GM23338 (cell line): ENCODE data around the gene SREK1. TPM values are rescaled to one million over a fixed set of nuclear protein-coding genes. Genes with fewer than 3 reads are reported as not detected.

Experiments
- ATAC-seq: fragments of 200-7000 bp; cut with Tn5 transposase; 3 replicates; pipeline ENCODE4 v1.9.1; 2020
- DNase-seq: peaks from one replicate; pipeline ENCODE4 v3.0.0-alpha.2; 2015; ENCODE audit warnings: low spot score
- H2AFZ ChIP-seq: fragments of 200-600 bp; sonication (generic); 2 replicates; pipeline ENCODE4 v1.8.0; 2016; ENCODE audit warnings: antibody characterized with exemption, mild to moderate bottlenecking, moderate library complexity
- H3F3A ChIP-seq: fragments of 200-600 bp; sonication (generic); replicated peaks from 2 replicates; pipeline ENCODE4 v1.8.0; 2017; ENCODE audit warnings: antibody characterized with exemption, mixed run types, low read depth
- H3K27ac ChIP-seq: fragments of 200-600 bp; sonication (generic); 2 replicates; pipeline ENCODE4 v1.6.1; 2016; ENCODE audit warnings: low read depth
- H3K27me3 ChIP-seq: fragments of 200-600 bp; sonication (generic); 2 replicates; pipeline ENCODE4 v1.8.0; 2016; ENCODE audit warnings: mild to moderate bottlenecking, mixed run types, moderate library complexity; ENCODE audit not compliant: insufficient read depth
- H3K36me3 ChIP-seq: fragments of 200-600 bp; sonication (generic); 2 replicates; pipeline ENCODE4 v1.8.0; 2016; ENCODE audit warnings: mild to moderate bottlenecking; ENCODE audit not compliant: insufficient read depth
- H3K4me1 ChIP-seq: fragments of 200-600 bp; sonication (generic); 2 replicates; pipeline ENCODE4 v1.8.0; 2016; ENCODE audit warnings: mild to moderate bottlenecking, moderate library complexity; ENCODE audit not compliant: insufficient read depth
- H3K4me2 ChIP-seq: fragments of 200-600 bp; sonication (generic); 2 replicates; pipeline ENCODE4 v1.7.1; 2017; ENCODE audit warnings: mixed run types
- H3K4me3 ChIP-seq: fragments of 200-600 bp; sonication (generic); 2 replicates; pipeline ENCODE4 v1.6.1; 2016; ENCODE audit warnings: mixed run types
- H3K79me2 ChIP-seq: fragments of 200-600 bp; sonication (generic); replicated peaks from 2 replicates; pipeline ENCODE4 v1.8.0; 2017; ENCODE audit warnings: mild to moderate bottlenecking; ENCODE audit not compliant: insufficient read depth
- H3K9me2 ChIP-seq: fragments of 200-600 bp; sonication (generic); 2 replicates; pipeline ENCODE4 v1.8.0; 2017; ENCODE audit not compliant: insufficient read depth
- H4K20me1 ChIP-seq: fragments of 200-600 bp; sonication (generic); replicated peaks from 2 replicates; pipeline ENCODE4 v1.8.0; 2017; ENCODE audit warnings: mild to moderate bottlenecking; ENCODE audit not compliant: insufficient read depth
- H3K27ac Mint-ChIP-seq: 2 replicates; pipeline ENCODE4 v1.8.0; 2020; ENCODE audit warnings: inconsistent platforms, mild to moderate bottlenecking, moderate library complexity, mixed read lengths
- H3K27me3 Mint-ChIP-seq: 3 replicates; pipeline ENCODE4 v1.8.0; 2022; ENCODE audit warnings: low read depth, mild to moderate bottlenecking, moderate library complexity, mixed read lengths, inconsistent platforms; ENCODE audit not compliant: insufficient read depth, poor library complexity
- H3K36me3 Mint-ChIP-seq: 3 replicates; pipeline ENCODE4 v1.8.0; 2021; ENCODE audit warnings: low read depth, mild to moderate bottlenecking, inconsistent platforms, moderate library complexity, mixed read lengths
- H3K4me1 Mint-ChIP-seq: 3 replicates; pipeline ENCODE4 v1.8.0; 2020; ENCODE audit warnings: mild to moderate bottlenecking, inconsistent platforms, mixed read lengths
- H3K4me3 Mint-ChIP-seq: 3 replicates; pipeline ENCODE4 v1.8.0; 2021; ENCODE audit warnings: moderate library complexity, mild to moderate bottlenecking, inconsistent platforms, mixed read lengths
- H3K9me3 Mint-ChIP-seq: 3 replicates; pipeline ENCODE4 v1.8.0; 2020; ENCODE audit warnings: moderate library complexity, mild to moderate bottlenecking, inconsistent platforms, mixed read lengths
- CREB1 ChIP-seq: fragments of 250-450 bp; sonication (Bioruptor Pico); IDR thresholded peaks from 2 replicates; pipeline ENCODE4 v1.5.0; 2020; ENCODE audit warnings: low read depth, mild to moderate bottlenecking, moderate library complexity
- CTCF ChIP-seq, 2 experiments: fragments of 200-600 bp in 1 of 2; sonication (generic) in 1 of 2; conservative IDR thresholded peaks; 2 replicates each; pipeline versions ENCODE4 v1.5.1 to v1.6.1; 2016 to 2017; ENCODE audit warnings: antibody characterized with exemption in 2 of 2, low read depth in 2 of 2, mild to moderate bottlenecking in 2 of 2, moderate library complexity in 1 of 2
- ETS1 ChIP-seq: IDR thresholded peaks from 2 replicates; pipeline ENCODE4 v1.6.1; 2016; ENCODE audit warnings: antibody characterized with exemption
- EZH2 ChIP-seq: fragments of 200-600 bp; sonication (generic); IDR thresholded peaks from one replicate; pipeline ENCODE4 v1.8.0; 2017; ENCODE audit warnings: antibody characterized with exemption, mild to moderate bottlenecking, low read depth; ENCODE audit not compliant: unreplicated experiment
- EZH2phosphoT487 ChIP-seq: fragments of 200-600 bp; sonication (generic); IDR thresholded peaks from one replicate; pipeline ENCODE4 v1.8.1; 2018; ENCODE audit warnings: antibody characterized with exemption; ENCODE audit not compliant: unreplicated experiment
- JUNB ChIP-seq: IDR thresholded peaks from one replicate; pipeline ENCODE4 v1.6.1; 2016; ENCODE audit warnings: antibody characterized with exemption; ENCODE audit not compliant: unreplicated experiment
- NANOG ChIP-seq: IDR thresholded peaks from 2 replicates; pipeline ENCODE4 v1.6.1; 2016; ENCODE audit warnings: antibody characterized with exemption, borderline replicate concordance
- POLR2AphosphoS5 ChIP-seq: IDR thresholded peaks from 2 replicates; pipeline ENCODE4 v1.6.1; 2016; ENCODE audit warnings: antibody characterized with exemption, low read depth
- STAT1 ChIP-seq: IDR thresholded peaks from one replicate; pipeline ENCODE4 v1.6.1; 2016; ENCODE audit warnings: antibody characterized with exemption; ENCODE audit not compliant: unreplicated experiment
- ZNF114 ChIP-seq: fragments of 250-450 bp; sonication (Bioruptor Pico); IDR thresholded peaks from 2 replicates; pipeline ENCODE4 v1.5.0; 2020; ENCODE audit warnings: mild to moderate bottlenecking, moderate library complexity
- ZNF331 ChIP-seq: fragments of 250-450 bp; sonication (Bioruptor Pico); IDR thresholded peaks from 2 replicates; pipeline ENCODE4 v1.5.0; 2020; ENCODE audit warnings: low read depth, mild to moderate bottlenecking, moderate library complexity
- ZNF462 ChIP-seq: fragments of 250-450 bp; sonication (Bioruptor Pico); IDR thresholded peaks from 2 replicates; pipeline ENCODE4 v1.5.0; 2020; ENCODE audit warnings: mild to moderate bottlenecking, moderate library complexity
- polyA plus RNA-seq: library from polyadenylated mRNA; unstranded; fragments of >200 nt; fragmentation: Nextera tagmentation; extraction: Ambion mirVana; gene quantifications from 2 replicates; pipeline ENCODE4 v1.2.1, GENCODE V29; 2016
- total RNA-seq: library from RNA; depleted of rRNA; stranded (reverse); fragments of >200 nt; shearing (Covaris generic); gene quantifications from 2 replicates; pipeline ENCODE4 v1.2.3, GENCODE V29; 2014
- TF ChIP-seq, protein P1 (sequence below): IDR thresholded peaks from one replicate; pipeline ENCODE4 v1.6.1; 2018; ENCODE audit warnings: antibody characterized with exemption; ENCODE audit not compliant: unreplicated experiment

Gene SREK1
- total and polyA plus RNA-seq, 2 experiments from 2014 or later: 64.3 to 66.4 TPM

DNA sequence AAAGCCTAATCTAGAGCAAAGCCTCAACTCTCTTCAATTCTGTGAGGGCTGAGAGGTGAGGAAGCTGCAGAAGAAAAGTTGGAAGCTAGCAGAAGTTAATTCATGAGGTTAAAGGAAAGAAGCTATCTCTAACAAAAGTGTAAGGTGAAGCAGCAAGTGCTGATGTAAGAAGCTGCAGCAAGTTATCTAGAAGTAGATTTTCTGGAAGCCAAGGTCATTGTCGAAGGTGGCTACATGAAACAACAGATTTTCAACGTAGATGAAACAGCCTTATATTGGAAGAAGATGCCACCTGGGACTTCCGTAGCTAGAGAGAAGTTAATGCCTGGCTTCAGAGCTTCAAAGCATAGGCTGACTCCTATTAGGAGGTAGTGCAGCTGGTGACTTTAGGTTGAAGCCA, 42.0 kb downstream of the SREK1 start:
- Mint-ChIP-seq H3K27me3 (no peaks in the 10 kb centered on the region), H3K36me3 (no peaks in the 10 kb centered on the region; the same call in 2 of the 3 replicates), H3K4me3 (no peak overlapping the region), H3K4me1 (no peaks in the 10 kb centered on the region), H3K27ac (no peak overlapping the region), H3K9me3 (no peaks in the 10 kb centered on the region; the same call in 2 of the 3 replicates)
- H3K79me2 ChIP-seq: no peaks in the 10 kb centered on the region
- H3K27me3 ChIP-seq: no peaks in the 10 kb centered on the region
- H3K36me3 ChIP-seq: no peaks in the 10 kb centered on the region
- no peaks in the 10 kb centered on the region for H4K20me1 ChIP-seq
- H3K4me1 ChIP-seq: no peaks in the 10 kb centered on the region
- DNase-seq (no peak), ATAC-seq (no peak)
- H3F3A ChIP-seq: no peaks in the 10 kb centered on the region
- no peak overlapping the region for H2AFZ ChIP-seq
- H3K4me2 ChIP-seq: no peak overlapping the region
- no peaks in the 10 kb centered on the region for H3K9me2 ChIP-seq
- no peak for TF ChIP-seq ETS1
- TF ChIP-seq EZH2: no peak
- no peak for TF ChIP-seq ZNF114 (CRISPR knock-in tag)
- TF ChIP-seq ZNF462 (CRISPR knock-in tag): no peak
- TF ChIP-seq NANOG: no peak
- no peak for TF ChIP-seq CREB1 (CRISPR knock-in tag)
- TF ChIP-seq, protein P1, sequence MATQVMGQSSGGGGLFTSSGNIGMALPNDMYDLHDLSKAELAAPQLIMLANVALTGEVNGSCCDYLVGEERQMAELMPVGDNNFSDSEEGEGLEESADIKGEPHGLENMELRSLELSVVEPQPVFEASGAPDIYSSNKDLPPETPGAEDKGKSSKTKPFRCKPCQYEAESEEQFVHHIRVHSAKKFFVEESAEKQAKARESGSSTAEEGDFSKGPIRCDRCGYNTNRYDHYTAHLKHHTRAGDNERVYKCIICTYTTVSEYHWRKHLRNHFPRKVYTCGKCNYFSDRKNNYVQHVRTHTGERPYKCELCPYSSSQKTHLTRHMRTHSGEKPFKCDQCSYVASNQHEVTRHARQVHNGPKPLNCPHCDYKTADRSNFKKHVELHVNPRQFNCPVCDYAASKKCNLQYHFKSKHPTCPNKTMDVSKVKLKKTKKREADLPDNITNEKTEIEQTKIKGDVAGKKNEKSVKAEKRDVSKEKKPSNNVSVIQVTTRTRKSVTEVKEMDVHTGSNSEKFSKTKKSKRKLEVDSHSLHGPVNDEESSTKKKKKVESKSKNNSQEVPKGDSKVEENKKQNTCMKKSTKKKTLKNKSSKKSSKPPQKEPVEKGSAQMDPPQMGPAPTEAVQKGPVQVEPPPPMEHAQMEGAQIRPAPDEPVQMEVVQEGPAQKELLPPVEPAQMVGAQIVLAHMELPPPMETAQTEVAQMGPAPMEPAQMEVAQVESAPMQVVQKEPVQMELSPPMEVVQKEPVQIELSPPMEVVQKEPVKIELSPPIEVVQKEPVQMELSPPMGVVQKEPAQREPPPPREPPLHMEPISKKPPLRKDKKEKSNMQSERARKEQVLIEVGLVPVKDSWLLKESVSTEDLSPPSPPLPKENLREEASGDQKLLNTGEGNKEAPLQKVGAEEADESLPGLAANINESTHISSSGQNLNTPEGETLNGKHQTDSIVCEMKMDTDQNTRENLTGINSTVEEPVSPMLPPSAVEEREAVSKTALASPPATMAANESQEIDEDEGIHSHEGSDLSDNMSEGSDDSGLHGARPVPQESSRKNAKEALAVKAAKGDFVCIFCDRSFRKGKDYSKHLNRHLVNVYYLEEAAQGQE: no peak
- no peak for TF ChIP-seq STAT1
- TF ChIP-seq JUNB: no peak
- no peak for TF ChIP-seq POLR2AphosphoS5
- no peak for TF ChIP-seq ZNF331 (CRISPR knock-in tag)
- TF ChIP-seq EZH2phosphoT487: no peak
- no peak for TF ChIP-seq CTCF (conservative IDR thresholded peaks at IDR 0.05; ENCODE audit: low read depth in 2 of 2)
- H3K27ac ChIP-seq: 0 out of 2 replicates have a peak overlapping the region, but pooled peaks have one; percentile 11
- no peak overlapping the region for H3K4me3 ChIP-seq
